ENCODE results near the gene ITK.
A peak's percentile ranks its signal among the peaks of the same experiment; 100 is the strongest.

Gene ITK

GRCh38 chr5:157275403-157275802 is 94.8 kb downstream of the ITK start:
- H2AFZ ChIP-seq (ENCODE audit: low read depth, low read length, severe bottlenecking): no peak overlapping the region
- H3K4me2 ChIP-seq (ENCODE audit: low read depth, low read length, poor library complexity, severe bottlenecking): peak overlapping the region; percentile 27
- H3K36me3 ChIP-seq (ENCODE audit: low read length): peaks cover 6% of the 10 kb centered on the region; the same call in 1 of the 2 replicates
- 0 out of 2 replicates have a peak, but pooled peaks cover 7% of the 10 kb centered on the region for H4K20me1 ChIP-seq (ENCODE audit: low read depth, low read length)
- no peak overlapping the region for H3K4me3 ChIP-seq (ENCODE audit: insufficient read depth, low read length, poor library complexity, severe bottlenecking)
- H3K9me2 ChIP-seq (replicated peaks; ENCODE audit: insufficient read depth, low read length): no peaks in the 10 kb centered on the region
- peaks cover 95% of the 10 kb centered on the region for H3K79me2 ChIP-seq (ENCODE audit: insufficient read depth, low read length)
- TF ChIP-seq CTCF (IDR thresholded peaks at IDR 0.05; ENCODE audit: insufficient read depth, low read length, poor library complexity, severe bottlenecking) (no peak), EZH2phosphoT487 (conservative IDR thresholded peaks at IDR 0.05; ENCODE audit: low read length) (no peak)
- H3K27me3 ChIP-seq (ENCODE audit: low read length): no peaks in the 10 kb centered on the region
- H3K27ac ChIP-seq (ENCODE audit: low read depth, low read length): peak overlapping the region; percentile 56; the same call in 1 of the 2 replicates
- no peak overlapping the region for H3K9ac ChIP-seq (ENCODE audit: low read length)
- no peaks in the 10 kb centered on the region for H3K9me3 ChIP-seq (ENCODE audit: insufficient read depth, low read length)
- peaks cover 60% of the 10 kb centered on the region for H3F3A ChIP-seq (ENCODE audit: insufficient read depth)

DNA sequence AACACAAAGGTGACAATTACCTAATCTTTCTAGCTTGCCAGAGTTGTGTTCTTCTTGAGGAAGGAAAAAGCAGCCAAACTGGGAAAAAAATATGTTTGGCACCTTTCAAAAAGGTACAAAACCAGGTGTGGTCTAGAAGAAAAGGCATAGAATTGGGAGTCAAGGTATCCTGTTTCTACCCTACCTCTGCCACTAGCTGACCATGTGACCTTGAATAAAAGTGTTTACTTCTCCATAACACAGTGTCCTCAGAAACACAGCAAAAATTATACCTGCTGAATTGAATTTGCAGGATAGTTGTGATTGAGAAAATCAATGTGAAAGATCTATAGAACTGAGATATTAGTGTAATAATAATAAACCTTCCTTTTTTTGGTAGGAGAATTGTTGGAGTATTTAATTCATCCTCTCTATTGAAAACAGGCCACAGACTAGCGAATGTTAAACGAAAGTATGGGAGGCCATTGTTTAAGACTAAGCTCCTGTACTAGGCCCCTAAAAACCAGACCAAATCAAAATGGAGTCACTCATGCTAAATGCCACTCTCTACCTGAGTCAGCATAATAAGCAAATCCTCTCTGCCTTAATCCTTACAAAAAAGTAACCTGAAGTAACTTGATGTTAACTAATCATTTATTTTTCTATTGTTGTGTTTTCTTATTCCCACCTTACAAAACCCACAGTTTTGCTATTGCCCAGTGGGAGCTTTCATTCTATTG is 97.8 kb downstream of the ITK start:
- H3K36me3 ChIP-seq (ENCODE audit: low read length): peaks cover 6% of the 10 kb centered on the region; the same call in 1 of the 2 replicates
- H3F3A ChIP-seq (ENCODE audit: insufficient read depth): peaks cover 57% of the 10 kb centered on the region
- no peak overlapping the region for H3K9ac ChIP-seq (ENCODE audit: low read length)
- no peaks in the 10 kb centered on the region for H3K9me3 ChIP-seq (ENCODE audit: insufficient read depth, low read length)
- peak overlapping the region; percentile 26; the same call in 1 of the 2 replicates for H3K27ac ChIP-seq (ENCODE audit: low read depth, low read length)
- 0 out of 2 replicates have a peak, but pooled peaks cover 7% of the 10 kb centered on the region for H4K20me1 ChIP-seq (ENCODE audit: low read depth, low read length)
- TF ChIP-seq CTCF (IDR thresholded peaks at IDR 0.05; ENCODE audit: insufficient read depth, low read length, poor library complexity, severe bottlenecking): no peak
- TF ChIP-seq EZH2phosphoT487 (conservative IDR thresholded peaks at IDR 0.05; ENCODE audit: low read length): no peak
- no peaks in the 10 kb centered on the region for H3K9me2 ChIP-seq (replicated peaks; ENCODE audit: insufficient read depth, low read length)
- H3K4me3 ChIP-seq (ENCODE audit: insufficient read depth, low read length, poor library complexity, severe bottlenecking): no peak overlapping the region
- H2AFZ ChIP-seq (ENCODE audit: low read depth, low read length, severe bottlenecking): no peak overlapping the region
- H3K79me2 ChIP-seq (ENCODE audit: insufficient read depth, low read length): peaks cover 100% of the 10 kb centered on the region
- no peak overlapping the region for H3K4me2 ChIP-seq (ENCODE audit: low read depth, low read length, poor library complexity, severe bottlenecking)
- H3K27me3 ChIP-seq (ENCODE audit: low read length): no peaks in the 10 kb centered on the region

DNA sequence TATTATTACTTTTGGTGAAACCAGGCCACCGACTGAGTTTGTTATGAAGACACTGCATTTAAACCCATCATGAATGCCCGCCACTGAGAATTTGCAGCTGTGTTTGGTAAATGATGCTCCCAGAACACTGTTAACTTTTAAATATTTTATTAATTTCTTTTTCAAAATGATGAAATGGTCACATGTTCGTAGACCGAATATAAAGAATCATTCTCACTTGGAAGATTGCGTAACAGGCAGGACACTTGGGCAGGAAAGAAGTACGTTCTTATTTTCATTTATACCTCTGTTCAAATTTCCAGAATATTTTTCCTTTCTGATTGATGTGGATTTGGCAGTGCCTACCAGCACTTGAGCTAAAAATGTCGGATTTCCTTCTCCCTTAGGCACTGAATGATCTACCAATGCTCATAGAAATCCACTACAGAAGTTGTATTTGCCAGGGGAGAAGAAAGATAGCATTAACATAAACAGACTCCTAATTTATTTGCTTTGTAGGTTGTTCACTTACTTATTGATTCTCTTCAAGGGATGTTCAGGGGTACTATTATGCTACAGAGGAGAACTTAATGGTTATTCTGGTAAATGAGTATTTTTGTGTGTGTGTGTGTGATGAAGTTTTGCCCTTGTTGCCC is 99.1 kb downstream of the ITK start:
- peaks cover 100% of the 10 kb centered on the region for H3K79me2 ChIP-seq (ENCODE audit: insufficient read depth, low read length)

More for the DNA sequence above, 99.1 kb downstream of the ITK start:
- TF ChIP-seq EZH2phosphoT487 (conservative IDR thresholded peaks at IDR 0.05; ENCODE audit: low read length) (no peak), CTCF (IDR thresholded peaks at IDR 0.05; ENCODE audit: insufficient read depth, low read length, poor library complexity, severe bottlenecking) (no peak)
- Histone ChIP-seq H3K27me3 (ENCODE audit: low read length) (no peaks in the 10 kb centered on the region), H4K20me1 (ENCODE audit: low read depth, low read length) (peaks cover 17% of the 10 kb centered on the region), H3K9me3 (ENCODE audit: insufficient read depth, low read length) (no peaks in the 10 kb centered on the region), H3K9me2 (replicated peaks; ENCODE audit: insufficient read depth, low read length) (no peaks in the 10 kb centered on the region), H2AFZ (ENCODE audit: low read depth, low read length, severe bottlenecking) (no peak overlapping the region), H3K27ac (ENCODE audit: low read depth, low read length) (no peak overlapping the region), H3K9ac (ENCODE audit: low read length) (no peak overlapping the region), H3K4me3 (ENCODE audit: insufficient read depth, low read length, poor library complexity, severe bottlenecking) (no peak overlapping the region), H3K36me3 (ENCODE audit: low read length) (peaks cover 9% of the 10 kb centered on the region; the same call in 1 of the 2 replicates), H3K4me2 (ENCODE audit: low read depth, low read length, poor library complexity, severe bottlenecking) (no peak overlapping the region), H3F3A (ENCODE audit: insufficient read depth) (peaks cover 64% of the 10 kb centered on the region)

Data from SU-DHL-6 (cell line).